Urothelium cell line (cell line): Measurements from ENCODE around the gene CAMK2N1.
"Not testable (repeated sequence)": the region's sequence is repeated elsewhere in the genome, so short reads cannot be mapped to it uniquely, and the experiment has no call there.

ENCODE experiments used
- DNase-seq: peaks from one replicate; pipeline ENCODE4 v3.0.0; 2011; ENCODE audit warnings: low spot score, mixed read lengths
- FAIRE-seq: peaks from 2 replicates; lab custom pipeline; 2011; peaks lifted over from hg19 to GRCh38; lab: Jason Lieb, UNC

The CAMK2N1 gene

GRCh38 chr1:20485527-20486456, at the start of gene CAMK2N1:
Gene CAMK2N1, minus strand, starts transcription at chr1:20486210. Its CDS starts 831 bp downstream, at chr1:20485379.
- FAIRE-seq (no peak), DNase-seq (peak; percentile 87)

- no peak for FAIRE-seq
Observed at GRCh38 chr1:20534659-20535417, 48.8 kb upstream of the CAMK2N1 start.

GRCh38 chr1:20533635-20534034, 47.6 kb upstream of the CAMK2N1 start:
- DNase-seq (no peak), FAIRE-seq (no peak)

More at GRCh38 chr1:20534659-20535417, 48.8 kb upstream of the CAMK2N1 start:
- DNase-seq: no peak

GRCh38 chr1:20530901-20531300, 44.9 kb upstream of the CAMK2N1 start:
- FAIRE-seq: no peak
- DNase-seq: no peak

- FAIRE-seq: no peak
- DNase-seq: no peak
Observed at GRCh38 chr1:20530306-20530705, 44.3 kb upstream of the CAMK2N1 start.

- FAIRE-seq: no peak
- no peak for DNase-seq
Observed at GRCh38 chr1:20528221-20528620, 42.2 kb upstream of the CAMK2N1 start.

GRCh38 chr1:20526267-20526666, 40.3 kb upstream of the CAMK2N1 start:
- FAIRE-seq (no peak), DNase-seq (no peak)

- FAIRE-seq (no peak), DNase-seq (peak; percentile 73)
Observed at GRCh38 chr1:20521960-20522861, 36.2 kb upstream of the CAMK2N1 start.

GRCh38 chr1:20519609-20520262, 33.7 kb upstream of the CAMK2N1 start:
- DNase-seq: not testable (repeated sequence)

GRCh38 chr1:20511518-20512428, 25.8 kb upstream of the CAMK2N1 start:
- FAIRE-seq (no peak), DNase-seq (no peak)

More at GRCh38 chr1:20519609-20520262, 33.7 kb upstream of the CAMK2N1 start:
- not testable (repeated sequence) for FAIRE-seq

GRCh38 chr1:20508411-20508771, 22.4 kb upstream of the CAMK2N1 start:
- DNase-seq: no peak
- FAIRE-seq: no peak

- FAIRE-seq: peak; percentile 27
- DNase-seq: peak; percentile 94
Observed at GRCh38 chr1:20507564-20508410, 21.8 kb upstream of the CAMK2N1 start, which contains the start of gene MUL1. Gene MUL1, minus strand, starts transcription at chr1:20508151. Its CDS starts 127 bp downstream, at chr1:20508024.

- DNase-seq (no peak), FAIRE-seq (no peak)
Observed at GRCh38 chr1:20507248-20507563, 21.2 kb upstream of the CAMK2N1 start.

GRCh38 chr1:20505488-20505887, 19.5 kb upstream of the CAMK2N1 start:
- FAIRE-seq (no peak), DNase-seq (no peak)

GRCh38 chr1:20500716-20501115, 14.7 kb upstream of the CAMK2N1 start:
- DNase-seq (no peak), FAIRE-seq (no peak)

GRCh38 chr1:20499718-20500117, 13.7 kb upstream of the CAMK2N1 start:
- no peak for DNase-seq
- no peak for FAIRE-seq

GRCh38 chr1:20499105-20499504, 13.1 kb upstream of the CAMK2N1 start:
- FAIRE-seq (no peak), DNase-seq (no peak)

- DNase-seq: no peak
- no peak for FAIRE-seq
Observed at GRCh38 chr1:20498116-20498515, 12.1 kb upstream of the CAMK2N1 start.
